HG03108 (cell line): ENCODE results near the gene RGS6.
"Not testable (repeated sequence)": the region's sequence is repeated elsewhere in the genome, so short reads cannot be mapped to it uniquely, and the experiment has no call there.

Source experiments
- ATAC-seq: cut with Tn5 transposase; IDR thresholded peaks from one replicate; pipeline ENCODE4 v1.9.1; 2021; ENCODE audit warnings: moderate library complexity; ENCODE audit not compliant: unreplicated experiment

The RGS6 gene

DNA sequence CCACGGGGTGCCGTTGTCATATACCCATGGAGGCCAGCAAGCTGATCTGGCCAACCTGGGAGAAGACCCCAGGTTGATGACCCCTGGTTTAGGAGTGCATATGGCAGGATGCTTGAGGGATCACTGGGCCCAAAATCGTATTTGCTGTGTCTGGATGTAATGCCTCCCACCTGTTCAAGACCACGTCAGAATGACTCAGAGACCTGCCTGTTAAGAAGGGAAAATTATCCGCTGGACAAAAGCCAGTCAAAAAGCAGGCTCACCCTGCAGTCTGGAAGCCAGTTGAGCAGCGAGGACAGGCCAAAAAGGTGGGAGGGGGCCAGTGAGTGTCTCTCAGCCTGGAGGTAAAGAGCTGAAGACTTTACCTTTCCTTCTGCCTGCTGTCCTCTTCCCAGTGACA, 512.5 kb downstream of the RGS6 start:
- ATAC-seq, result no peak

DNA sequence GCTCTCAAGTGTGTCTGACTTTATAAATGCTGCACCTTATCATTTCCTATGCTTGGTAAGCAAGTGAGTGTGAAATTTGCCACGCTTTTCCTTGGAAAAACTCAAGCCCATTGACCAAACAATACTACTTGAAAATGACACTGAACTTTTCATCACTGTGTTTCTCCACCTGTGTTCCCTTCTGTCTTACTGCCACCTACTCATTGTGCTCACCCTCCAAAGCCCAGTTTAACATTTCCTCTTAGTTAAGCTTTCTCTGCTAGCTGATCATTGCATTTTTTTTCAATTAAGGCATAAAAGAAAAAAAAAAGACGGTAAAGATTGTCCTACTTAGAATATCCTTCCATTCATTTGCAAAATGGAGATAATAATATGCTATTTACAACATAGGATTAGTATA, 516.0 kb downstream of the RGS6 start:
- ATAC-seq, result no peak

DNA sequence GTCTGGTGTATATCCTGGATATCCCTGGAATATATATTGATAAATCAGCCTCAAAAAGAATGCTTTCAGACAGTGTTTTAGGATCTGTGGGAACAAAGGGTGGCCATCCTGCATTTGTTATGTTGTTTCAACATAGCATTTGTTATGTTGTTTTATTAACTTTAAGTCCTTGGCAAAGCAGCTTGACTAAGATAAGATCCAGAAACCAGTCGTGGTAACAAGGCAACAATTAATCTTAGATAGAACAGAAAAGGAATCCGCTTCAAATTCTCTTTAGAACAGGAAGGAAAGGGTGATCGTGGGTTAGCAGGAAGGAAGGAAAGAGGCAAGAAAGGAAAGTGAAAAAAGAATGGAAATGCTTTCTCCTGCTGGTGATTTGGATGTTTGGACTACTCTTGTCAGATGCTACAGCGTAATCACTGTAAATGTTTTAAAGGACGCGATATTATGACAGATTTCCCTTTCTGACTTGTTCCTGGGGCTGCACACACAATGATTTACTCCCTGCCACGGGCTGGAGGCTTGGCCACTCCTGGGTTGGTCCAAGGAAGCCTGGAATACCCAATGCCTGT, 518.3 kb downstream of the RGS6 start:
- no peak for ATAC-seq

DNA sequence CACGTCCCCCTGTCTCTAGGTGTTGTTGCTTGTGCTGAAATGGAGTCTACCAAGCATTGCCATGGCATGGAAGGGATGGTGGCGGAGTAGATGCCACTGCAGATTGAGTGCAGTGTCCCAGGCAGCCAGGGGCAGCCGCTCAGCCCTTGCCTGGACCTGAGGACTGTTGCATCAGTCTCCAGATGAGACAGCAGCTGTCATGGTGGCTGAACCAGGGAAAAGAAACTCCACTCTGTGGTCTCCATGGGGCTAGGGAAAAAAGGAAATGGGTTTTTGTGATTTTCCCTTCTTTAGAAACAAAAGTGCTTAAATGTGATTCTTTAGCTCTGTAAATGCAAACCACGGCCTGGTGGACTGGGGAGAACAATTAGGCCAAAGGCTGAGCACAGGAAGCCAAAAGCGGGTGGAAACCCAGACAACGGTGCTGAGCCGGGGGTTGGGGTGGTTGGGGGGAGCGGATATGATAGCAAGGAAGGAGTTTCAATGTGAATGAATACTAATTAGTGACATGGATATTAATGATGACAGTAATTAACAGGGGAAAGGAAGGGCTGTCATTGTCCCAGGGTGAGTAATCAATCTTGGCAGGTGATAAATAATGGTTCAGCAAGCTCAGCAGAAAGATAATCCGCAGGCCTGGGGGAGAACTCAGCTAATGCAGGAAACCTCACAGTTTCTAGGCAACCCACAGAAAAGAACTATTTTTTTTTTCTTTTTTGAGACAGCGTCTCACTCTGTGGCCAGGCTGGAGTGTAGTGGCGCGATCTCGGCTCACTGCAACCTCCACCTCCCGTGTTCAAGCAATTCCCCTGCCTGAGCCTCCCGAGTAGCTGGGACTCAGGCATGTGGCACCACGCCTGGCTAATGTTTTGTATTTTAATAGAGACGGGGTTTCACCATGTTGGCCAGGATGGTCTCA, 519.1 kb downstream of the RGS6 start:
- ATAC-seq, result peak; percentile 55

DNA sequence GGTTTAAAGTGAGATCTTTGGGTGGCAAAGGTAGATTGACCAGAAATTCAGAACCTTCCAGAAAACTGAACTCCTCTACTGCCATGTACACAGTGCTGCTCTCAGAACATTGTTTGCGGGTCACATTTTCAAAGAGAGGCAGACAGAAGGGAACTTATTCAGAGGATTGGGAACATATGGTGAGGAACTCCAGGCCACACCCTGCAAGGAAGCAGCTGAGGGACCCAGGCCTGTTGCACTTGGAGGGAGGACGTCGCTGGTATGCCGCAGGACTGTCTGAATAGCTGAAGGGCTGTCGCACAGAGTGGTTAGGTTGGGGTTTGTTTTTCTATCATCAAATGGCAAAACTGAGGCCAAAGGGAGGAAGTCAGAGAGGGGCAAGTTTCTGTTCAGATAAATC, 520.5 kb downstream of the RGS6 start:
- no peak for ATAC-seq

DNA sequence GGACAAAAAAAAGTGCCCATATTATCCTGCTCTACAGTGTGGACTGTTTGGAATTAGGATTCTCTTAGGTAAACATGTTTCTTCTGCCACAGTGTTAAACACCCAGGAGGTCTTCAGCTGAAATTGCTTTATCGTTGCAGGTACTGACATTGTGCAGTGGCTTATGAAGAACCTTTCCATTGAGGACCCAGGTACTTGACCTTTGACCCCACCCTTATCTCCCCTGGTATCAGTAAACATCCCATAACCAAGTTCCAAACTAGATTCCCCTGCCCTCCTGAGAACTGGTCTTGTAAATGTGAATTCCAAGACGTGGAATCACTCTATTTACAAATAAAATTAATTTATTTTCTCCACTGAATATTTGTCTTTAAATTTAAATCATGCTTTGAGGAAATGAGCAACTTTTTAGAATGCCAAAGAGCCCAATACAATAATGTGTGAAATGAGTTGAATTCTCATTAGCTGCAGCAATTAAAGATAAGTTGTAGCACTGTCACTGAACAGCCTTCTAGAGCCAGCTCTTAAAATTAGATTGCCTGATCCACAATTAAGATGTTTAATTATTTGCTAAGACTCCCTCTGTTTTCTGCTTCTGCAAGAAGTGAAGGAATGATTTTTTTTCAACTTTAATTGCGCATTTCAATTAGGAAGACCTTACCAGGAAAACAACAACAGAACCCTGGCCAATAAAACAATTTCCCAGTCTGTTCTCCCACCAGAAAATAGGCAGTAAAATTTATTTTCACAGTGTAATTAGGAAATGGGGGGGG, 522.3 kb downstream of the RGS6 start:
- no peak for ATAC-seq

DNA sequence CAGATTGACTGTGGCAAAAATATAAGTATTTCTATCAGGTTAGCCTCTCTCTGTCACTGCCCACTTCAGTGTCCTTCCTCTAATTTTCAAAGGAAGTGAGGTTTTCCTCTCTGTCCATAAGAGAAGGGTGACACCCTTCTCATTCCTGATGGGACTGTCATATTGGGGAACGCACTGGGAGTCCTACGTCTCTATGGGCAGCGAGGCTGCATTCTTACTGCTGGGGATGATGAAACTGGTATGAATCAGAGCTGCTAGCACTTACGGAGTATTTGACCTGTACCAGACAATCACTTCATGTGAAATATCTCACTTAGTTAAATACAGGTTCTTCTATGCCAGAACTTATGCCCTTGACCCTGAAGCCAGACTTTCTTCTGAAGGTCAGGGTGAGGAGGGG, 525.4 kb downstream of the RGS6 start:
- no peak for ATAC-seq

DNA sequence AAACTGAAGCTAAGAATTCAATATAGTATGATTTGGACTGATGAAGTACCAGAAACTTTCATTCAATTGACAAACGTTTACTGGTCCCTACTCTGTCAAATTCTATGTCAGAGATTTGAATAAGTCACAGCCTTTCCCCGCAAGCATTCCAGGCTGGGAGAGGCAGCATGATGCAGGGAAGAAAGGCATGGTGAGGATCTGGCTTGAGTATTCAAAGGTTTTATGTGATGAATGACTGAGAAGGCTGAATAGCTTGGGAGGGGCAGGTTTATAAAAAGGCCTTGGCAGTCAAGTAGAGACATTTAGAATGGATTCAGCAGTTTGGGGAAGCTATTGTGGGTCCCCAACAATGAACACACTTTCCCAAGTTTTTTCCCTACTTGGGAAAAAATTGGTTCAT, 529.8 kb downstream of the RGS6 start:
- no peak for ATAC-seq

DNA sequence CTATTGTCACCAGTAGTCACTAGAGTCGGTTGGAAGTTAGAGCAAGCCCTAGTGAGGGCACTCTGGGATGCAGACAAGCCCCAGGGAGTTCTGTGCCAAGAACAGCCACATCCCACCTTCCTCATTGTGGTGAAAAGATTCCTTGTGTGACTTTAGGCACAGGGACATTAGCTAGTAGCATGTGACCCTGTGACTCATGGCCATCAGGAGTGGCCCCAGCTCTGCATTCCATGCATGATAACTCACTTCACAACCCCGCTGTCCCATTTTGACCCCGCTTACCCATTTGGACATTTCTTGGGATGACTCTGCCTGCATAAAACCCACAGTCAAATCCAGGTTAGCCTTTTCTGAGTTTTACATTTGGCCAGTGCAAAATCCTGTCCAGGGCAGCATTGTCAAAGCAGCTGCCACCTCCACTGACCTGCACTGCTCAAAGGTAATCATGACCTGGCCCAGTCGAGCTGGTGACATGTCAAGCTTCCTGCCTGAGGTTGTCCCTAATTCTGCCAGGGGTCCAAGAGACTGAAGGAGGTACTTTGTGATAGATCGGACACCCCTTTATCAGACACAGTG, 531.1 kb downstream of the RGS6 start:
- no peak for ATAC-seq

DNA sequence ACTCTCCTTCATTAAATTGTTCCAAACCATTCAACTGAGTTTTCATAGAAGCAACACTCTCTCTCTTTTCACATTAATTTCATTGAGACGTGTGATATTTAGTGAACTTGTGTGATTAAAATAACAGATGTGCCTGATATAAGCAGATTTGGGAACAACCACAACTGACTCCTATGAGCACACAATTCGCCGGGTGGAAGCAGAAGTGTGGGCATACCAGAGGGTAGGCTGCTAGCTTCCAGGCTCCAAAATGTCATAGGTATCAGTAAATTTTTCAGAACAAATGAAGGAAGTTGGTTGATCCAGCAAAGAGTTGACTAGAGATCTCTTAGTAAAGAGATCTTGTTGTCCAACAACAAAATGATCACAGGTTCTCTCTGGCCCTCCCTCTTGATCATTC, 532.0 kb downstream of the RGS6 start:
- ATAC-seq, result no peak

DNA sequence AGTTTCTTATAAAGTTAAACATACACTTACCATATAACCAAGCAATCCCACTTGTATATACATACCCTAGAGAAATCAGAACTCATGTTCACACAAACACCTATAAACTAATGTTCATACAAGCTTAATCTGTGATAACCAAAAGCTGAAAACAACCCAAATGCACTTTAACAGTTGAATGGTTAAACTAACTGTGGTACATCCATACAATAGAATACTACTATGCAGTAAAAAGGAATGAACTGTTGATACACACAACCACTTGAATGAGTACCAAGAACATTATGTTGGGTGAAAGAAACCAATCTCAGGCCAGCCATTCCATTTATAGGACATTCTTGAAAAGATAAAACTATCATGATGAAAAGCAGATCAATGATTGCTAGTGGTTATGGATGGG, 534.1 kb downstream of the RGS6 start:
- ATAC-seq, result no peak

DNA sequence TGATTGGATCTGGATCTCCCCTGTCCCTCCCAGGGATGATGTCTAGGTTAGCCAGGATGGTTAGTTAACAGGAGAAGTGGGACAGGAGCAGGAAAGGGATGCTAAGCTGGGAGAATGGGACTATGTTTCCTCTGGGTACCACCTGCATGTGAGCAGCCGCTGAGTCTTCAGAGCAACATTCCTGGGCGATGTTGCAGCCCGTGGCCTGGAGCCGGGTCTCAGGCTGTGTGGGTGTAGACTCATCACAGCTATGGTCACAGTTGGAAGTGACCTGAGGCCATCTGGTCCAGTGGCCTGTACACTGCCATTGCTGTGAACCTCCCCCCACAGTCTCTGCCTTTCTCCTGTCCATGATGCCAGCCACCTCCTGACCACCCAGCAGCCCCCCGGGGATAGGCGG, 539.1 kb downstream of the RGS6 start:
- no peak for ATAC-seq

DNA sequence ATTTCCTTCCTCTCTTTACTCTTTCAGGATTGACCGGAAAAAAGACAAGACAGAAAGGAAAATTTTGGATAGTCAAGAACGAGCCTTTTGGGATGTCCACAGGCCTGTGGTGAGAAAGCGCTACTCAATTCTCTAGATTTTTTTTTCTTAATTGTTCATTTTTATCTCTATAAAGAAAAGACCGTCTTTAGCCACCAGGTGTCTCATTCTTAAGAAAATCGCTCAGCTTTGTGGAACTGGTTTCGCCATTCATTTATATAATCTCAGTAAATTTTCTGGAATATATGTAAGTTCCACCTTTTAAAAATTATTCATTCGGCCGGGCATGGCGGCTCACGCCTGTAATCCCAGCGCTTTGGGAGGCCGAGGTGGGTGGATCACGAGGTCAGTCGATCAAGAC, 540.6 kb downstream of the RGS6 start:
- no peak for ATAC-seq

DNA sequence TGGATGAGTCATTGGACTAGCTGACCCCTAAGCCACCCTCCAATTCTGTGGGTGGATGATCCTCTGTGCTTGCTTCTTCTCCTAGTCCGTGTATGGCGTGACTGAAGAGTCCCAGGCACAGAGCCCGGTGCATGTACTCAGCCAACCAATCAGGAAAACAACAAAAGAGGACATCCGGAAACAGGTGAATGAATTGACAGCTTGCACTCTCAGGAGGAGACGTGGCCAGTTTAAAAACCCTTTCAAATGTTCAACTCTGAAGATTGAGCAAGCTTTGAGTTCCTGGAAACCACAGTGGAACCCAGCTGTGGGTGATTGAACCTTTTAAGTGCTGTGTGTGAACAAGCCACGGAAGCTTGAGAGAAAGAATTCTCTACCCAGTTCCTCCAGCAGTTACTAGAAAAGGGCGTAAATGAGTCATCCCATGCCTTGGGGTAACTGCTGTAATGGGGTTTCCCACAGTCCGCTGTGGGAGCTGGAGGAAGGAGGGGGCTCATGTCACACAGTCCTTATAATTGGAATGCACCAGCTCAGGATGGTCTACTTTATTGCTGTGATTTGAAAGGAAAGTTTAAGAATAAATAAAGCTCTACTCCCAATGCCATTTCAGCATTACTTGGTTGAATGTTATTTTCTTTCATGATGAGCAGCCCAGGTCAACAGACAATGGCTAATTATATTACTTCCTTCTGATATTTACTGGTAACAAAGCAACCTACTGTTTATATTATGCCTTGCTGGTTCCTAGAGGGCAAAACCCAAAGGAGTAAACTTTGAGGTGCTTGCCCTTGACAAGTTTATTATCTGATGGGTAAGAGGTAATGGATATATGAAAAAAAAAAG, 544.6 kb downstream of the RGS6 start:
- ATAC-seq, result peak; percentile 85

DNA sequence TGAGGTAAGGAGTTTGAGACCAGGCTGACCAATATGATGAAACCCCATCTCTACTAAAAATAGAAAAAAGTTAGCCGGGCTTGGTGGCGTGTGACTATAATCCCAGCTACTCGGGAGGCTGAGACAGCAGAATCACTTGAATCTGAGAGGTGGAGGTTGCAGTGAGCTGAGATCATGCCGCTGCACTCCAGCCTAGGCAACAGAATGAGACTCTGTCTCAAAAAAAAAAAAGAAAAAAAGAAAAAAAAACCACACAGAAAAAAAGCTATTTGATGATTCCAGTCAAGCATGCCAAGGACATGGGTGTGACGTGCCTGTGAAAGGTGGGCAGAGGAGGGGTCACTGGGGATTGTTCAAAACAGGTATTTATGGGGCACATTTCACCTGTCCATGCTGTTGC, 545.3 kb downstream of the RGS6 start:
- ATAC-seq, result not testable (repeated sequence)

DNA sequence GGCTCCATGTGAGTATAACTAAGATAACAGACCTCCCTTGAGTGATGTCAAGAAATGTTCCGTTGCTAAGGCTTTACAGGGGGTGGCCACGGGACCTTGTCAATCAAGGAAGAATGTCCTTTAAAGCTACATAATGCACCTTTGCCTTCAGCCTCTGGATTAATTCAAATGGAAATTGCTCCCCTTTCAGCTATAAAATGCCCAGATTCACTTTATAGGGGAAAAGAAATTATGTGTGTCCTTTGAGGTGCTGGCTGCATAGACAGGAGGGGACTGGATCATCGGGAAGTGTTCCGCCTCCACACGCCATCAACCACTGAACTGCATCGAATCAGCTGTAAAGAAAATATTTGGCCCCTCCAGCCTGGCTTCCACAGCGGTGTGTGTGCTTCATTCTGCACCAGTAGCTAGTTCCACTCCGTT, 546.3 kb downstream of the RGS6 start:
- no peak for ATAC-seq

DNA sequence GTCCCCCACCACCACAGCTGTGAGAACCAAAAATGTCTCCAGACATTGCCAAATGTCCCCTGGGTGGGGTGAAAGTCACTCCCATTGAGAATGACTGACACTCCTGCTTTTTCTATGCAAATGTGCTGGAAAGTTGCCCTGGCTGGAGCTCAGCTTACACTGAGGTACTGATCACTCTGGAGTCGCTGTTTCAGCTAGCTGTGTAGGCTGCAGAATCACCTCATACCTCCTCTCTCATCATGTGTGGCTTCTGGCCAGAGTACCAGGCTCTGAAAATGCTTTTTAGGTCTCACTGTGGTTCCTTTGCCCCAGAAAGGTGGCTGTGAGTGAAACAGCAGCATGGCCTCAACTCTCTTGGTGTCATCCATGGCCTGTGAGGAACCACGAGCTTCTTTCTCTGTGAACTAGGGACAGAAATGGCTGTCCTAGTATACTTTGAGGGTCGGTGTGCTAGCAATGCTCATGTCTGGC, 547.3 kb downstream of the RGS6 start:
- no peak for ATAC-seq

DNA sequence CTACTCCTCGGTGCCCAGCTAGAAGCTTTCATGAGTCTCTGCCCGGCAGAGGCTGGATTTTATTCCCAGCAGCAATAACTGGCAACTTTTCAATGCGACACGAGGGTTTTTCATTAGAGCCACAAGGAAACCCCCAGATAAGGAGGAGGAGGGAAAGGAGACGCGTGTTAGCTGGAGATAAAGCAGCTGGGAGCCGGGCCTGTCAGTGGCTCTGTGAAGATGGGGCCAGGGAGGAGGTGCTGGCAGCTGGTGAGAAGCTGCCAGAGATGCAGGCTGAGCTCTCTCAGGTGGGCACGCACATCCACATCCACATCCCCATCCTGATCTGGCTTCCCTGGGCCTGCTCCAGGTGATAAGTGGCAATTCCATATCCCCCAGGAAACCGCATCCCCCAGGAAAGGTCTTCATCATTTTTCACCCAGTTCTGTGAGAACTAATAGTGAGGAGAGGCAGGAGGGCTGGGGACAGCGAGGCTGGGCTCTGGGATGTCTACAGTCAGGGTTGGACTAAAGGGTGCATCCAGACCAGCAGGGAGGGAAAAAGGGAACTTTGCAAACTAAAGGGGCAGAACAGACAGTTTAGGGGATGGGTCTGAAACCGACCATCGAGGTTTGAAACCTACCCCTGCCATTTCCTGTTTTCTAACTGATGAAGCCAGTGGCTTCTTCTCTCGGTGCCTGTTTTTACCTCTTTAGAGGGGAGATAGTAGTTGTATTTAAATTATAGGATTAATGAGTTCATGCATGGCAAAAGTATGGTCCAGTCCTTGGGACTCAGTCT, 548.4 kb downstream of the RGS6 start:
- ATAC-seq, result no peak

DNA sequence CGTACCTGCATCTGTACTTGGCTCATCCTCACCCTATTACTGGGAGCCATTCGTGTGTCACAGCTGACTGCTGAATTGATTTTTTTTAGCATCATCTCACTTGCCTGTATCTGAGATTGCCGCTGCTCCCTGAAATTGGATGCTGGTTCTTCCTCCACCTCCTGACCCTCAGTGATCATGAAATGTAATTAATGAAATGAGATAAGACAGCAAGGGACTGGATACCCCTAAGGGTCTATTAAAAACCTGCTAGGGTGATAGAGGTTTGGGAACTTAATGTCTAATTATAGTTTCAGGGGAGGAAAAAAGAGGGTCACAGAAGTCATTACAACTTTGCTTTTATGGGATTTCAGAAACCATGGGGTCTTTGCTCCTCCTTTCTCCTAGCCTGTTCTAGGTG, 551.1 kb downstream of the RGS6 start:
- no peak for ATAC-seq

DNA sequence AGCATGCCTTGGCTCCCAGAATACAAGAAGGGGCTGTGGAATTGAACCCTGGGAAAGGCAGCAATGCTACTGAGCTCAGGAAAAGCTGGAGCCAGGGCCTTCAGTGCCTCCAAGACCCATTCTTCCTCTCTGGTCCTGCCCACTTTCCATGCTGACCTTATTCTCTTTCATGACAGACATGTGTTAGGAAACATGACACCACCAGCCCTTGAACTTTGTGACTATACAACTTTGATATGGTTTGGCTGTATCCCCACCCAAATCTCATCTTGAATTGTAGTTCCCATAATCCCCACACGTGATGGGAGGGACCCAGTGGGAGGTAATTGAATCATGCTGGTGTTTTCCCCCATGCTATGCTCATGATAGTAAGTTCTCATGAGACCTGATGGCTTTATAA, 553.5 kb downstream of the RGS6 start:
- no peak for ATAC-seq
